Prostate gland (tissue), 2 donors: ENCODE results near the gene SKAP1.

Source experiments
- POLR2A ChIP-seq: fragments of 450-650 bp; IDR thresholded peaks from one replicate; pipeline ENCODE4 v1.6.1; 2016; ENCODE audit warnings: antibody characterized with exemption, mild to moderate bottlenecking
- TF ChIP-seq, protein P1 (sequence below), 4 experiments: fragments of 200-600 bp in 2 of 4; fragments of 450-650 bp in 2 of 4; sonication (generic) in 2 of 4; IDR thresholded peaks; 1 replicate in 3 of 4; 2 replicates in 1 of 4; pipeline ENCODE4 v1.5.1; 2016 to 2019; ENCODE audit warnings: antibody characterized with exemption in 4 of 4, mild to moderate bottlenecking in 2 of 4, moderate library complexity in 2 of 4

DNA sequence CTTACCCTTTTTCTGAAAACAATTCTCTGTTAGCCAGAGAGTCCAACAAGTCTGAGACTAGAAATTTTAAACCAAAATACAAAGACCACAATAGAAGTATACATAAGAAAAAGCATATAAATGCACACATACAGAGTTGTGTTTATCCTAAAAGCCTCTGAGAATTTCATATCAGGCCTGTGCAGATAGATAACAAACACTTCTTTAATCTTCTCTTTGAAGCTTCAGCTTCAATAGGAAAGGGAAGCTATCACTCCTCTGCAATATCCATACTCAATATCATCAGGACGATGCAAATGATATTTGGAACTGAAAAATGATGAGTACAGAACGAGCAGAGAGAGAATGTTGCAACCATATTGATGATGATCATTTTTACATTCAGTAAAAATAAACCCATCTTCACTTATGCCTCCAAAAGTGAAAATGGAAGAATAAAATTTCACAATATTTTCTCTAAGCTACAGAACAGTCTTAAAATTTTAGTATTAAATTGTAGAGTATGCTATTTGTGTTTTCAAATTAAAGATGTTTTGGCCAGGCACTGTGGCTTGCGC is 61.6 kb downstream of the SKAP1 start:
- TF ChIP-seq, protein P1, sequence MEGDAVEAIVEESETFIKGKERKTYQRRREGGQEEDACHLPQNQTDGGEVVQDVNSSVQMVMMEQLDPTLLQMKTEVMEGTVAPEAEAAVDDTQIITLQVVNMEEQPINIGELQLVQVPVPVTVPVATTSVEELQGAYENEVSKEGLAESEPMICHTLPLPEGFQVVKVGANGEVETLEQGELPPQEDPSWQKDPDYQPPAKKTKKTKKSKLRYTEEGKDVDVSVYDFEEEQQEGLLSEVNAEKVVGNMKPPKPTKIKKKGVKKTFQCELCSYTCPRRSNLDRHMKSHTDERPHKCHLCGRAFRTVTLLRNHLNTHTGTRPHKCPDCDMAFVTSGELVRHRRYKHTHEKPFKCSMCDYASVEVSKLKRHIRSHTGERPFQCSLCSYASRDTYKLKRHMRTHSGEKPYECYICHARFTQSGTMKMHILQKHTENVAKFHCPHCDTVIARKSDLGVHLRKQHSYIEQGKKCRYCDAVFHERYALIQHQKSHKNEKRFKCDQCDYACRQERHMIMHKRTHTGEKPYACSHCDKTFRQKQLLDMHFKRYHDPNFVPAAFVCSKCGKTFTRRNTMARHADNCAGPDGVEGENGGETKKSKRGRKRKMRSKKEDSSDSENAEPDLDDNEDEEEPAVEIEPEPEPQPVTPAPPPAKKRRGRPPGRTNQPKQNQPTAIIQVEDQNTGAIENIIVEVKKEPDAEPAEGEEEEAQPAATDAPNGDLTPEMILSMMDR (IDR thresholded peaks at IDR 0.05): no peak
- no peak for TF ChIP-seq POLR2A
